Skeletal muscle cell (primary cell): Measurements from ENCODE around the gene CTDSPL.

ENCODE experiments used
- DNase-seq: peaks from one replicate; pipeline ENCODE4 v3.0.0-alpha.2; 2010; ENCODE audit warnings: low read depth
- H3K4me3 ChIP-seq: 2 replicates; pipeline ENCODE4 v1.5.1; 2011; ENCODE audit warnings: low read depth, mild to moderate bottlenecking, control low read depth, low read length, moderate library complexity

CTDSPL gene

GRCh38 chr3:37907371-37907770 is 45.7 kb downstream of the CTDSPL start:
- no peak overlapping the region for H3K4me3 ChIP-seq
- no peak for DNase-seq

GRCh38 chr3:37907906-37908305 is 46.2 kb downstream of the CTDSPL start:
- no peak overlapping the region for H3K4me3 ChIP-seq

GRCh38 chr3:37909067-37909911 is 47.6 kb downstream of the CTDSPL start:
- DNase-seq = no peak
- no peak overlapping the region for H3K4me3 ChIP-seq

More at GRCh38 chr3:37907906-37908305, 46.2 kb downstream of the CTDSPL start:
- DNase-seq = no peak

- no peak overlapping the region for H3K4me3 ChIP-seq
- DNase-seq = no peak
These were observed 49.2 kb downstream of the CTDSPL start for GRCh38 chr3:37910671-37911400.

GRCh38 chr3:37912052-37912733 is 50.5 kb downstream of the CTDSPL start:
- H3K4me3 ChIP-seq = no peak overlapping the region
- no peak for DNase-seq

- H3K4me3 ChIP-seq = no peak overlapping the region
- no peak for DNase-seq
These were observed 51.8 kb downstream of the CTDSPL start for GRCh38 chr3:37913522-37913921.

- no peak for DNase-seq
- no peak overlapping the region for H3K4me3 ChIP-seq
These were observed 55.0 kb downstream of the CTDSPL start for GRCh38 chr3:37916685-37917084.

- no peak for DNase-seq
- no peak overlapping the region for H3K4me3 ChIP-seq
These were observed 56.9 kb downstream of the CTDSPL start for GRCh38 chr3:37918627-37919026.

- no peak for DNase-seq
These were observed 58.5 kb downstream of the CTDSPL start for GRCh38 chr3:37920156-37920699.

GRCh38 chr3:37921025-37921424 is 59.3 kb downstream of the CTDSPL start:
- H3K4me3 ChIP-seq = no peak overlapping the region
- DNase-seq = no peak

More at GRCh38 chr3:37920156-37920699, 58.5 kb downstream of the CTDSPL start:
- no peak overlapping the region for H3K4me3 ChIP-seq

GRCh38 chr3:37922721-37923568 is 61.3 kb downstream of the CTDSPL start:
- no peak overlapping the region for H3K4me3 ChIP-seq
- DNase-seq = no peak

- H3K4me3 ChIP-seq = no peak overlapping the region
- DNase-seq = no peak
These were observed 61.9 kb downstream of the CTDSPL start for GRCh38 chr3:37923569-37924040.

GRCh38 chr3:37924453-37924852 is 62.8 kb downstream of the CTDSPL start:
- no peak for DNase-seq
- H3K4me3 ChIP-seq = no peak overlapping the region

GRCh38 chr3:37925157-37925556 is 63.5 kb downstream of the CTDSPL start:
- DNase-seq = no peak
- H3K4me3 ChIP-seq = no peak overlapping the region

GRCh38 chr3:37926611-37927010 is 64.9 kb downstream of the CTDSPL start:
- DNase-seq = no peak
- H3K4me3 ChIP-seq = no peak overlapping the region

GRCh38 chr3:37930495-37930894 is 68.8 kb downstream of the CTDSPL start:
- no peak for DNase-seq
- H3K4me3 ChIP-seq = no peak overlapping the region

GRCh38 chr3:37932505-37932904 is 70.8 kb downstream of the CTDSPL start:
- no peak overlapping the region for H3K4me3 ChIP-seq
- DNase-seq = no peak

GRCh38 chr3:37934631-37935289 is 73.1 kb downstream of the CTDSPL start:
- DNase-seq = peak; percentile 16
- no peak overlapping the region for H3K4me3 ChIP-seq
